MM.1S (cell line): Measurements from ENCODE around the gene SYTL3.

Source experiments
- CTCF ChIP-seq: fragments of 300-600 bp; sonication (generic); IDR thresholded peaks from 2 replicates; pipeline ENCODE4 v1.5.1; 2016; ENCODE audit warnings: antibody characterized with exemption, low read length, mixed read lengths
- EZH2 ChIP-seq: fragments of 300-600 bp; sonication (generic); optimal IDR thresholded peaks from 2 replicates; pipeline ENCODE3; 2017; ENCODE audit warnings: low read depth, mild to moderate bottlenecking, antibody characterized with exemption, low read length, mixed read lengths

- no peak for TF ChIP-seq CTCF
- no peak for TF ChIP-seq EZH2
These were observed 151.9 kb downstream of the SYTL3 start for GRCh38 chr6:158801655-158802294.
